Left lung (tissue), 10 donors: ENCODE data around the gene FUZ. TPM values are rescaled to one million over a fixed set of nuclear protein-coding genes. Genes with fewer than 3 reads are reported as not detected.
"Not testable (repeated sequence)": the region's sequence is repeated elsewhere in the genome, so short reads cannot be mapped to it uniquely, and the experiment has no call there.

Source experiments
- ATAC-seq: fragments of 200-7000 bp; cut with Tn5 transposase; one replicate; pipeline ENCODE4 v1.9.1; 2020; ENCODE audit warnings: moderate library complexity
- DNase-seq, 4 donors: peaks; one replicate each; pipeline ENCODE4 v3.0.0-alpha.2; 2013 to 2020
- H3K27ac ChIP-seq, 2 donors: fragments of 200-600 bp; sonication (generic) in 1 of 2; one replicate each; pipeline versions ENCODE4 v1.5.0 to v1.8.0; 2020 to 2021
- H3K27me3 ChIP-seq, 2 donors: fragments of 200-600 bp; sonication (generic) in 1 of 2; one replicate each; pipeline versions ENCODE4 v1.5.0 to v1.8.0; 2020 to 2021
- H3K36me3 ChIP-seq, 2 donors: fragments of 200-600 bp; sonication (generic) in 1 of 2; one replicate each; pipeline versions ENCODE4 v1.5.0 to v1.8.0; 2020 to 2021
- H3K4me1 ChIP-seq, 2 donors: fragments of 200-600 bp; one replicate each; pipeline ENCODE4 v1.8.0; 2021
- H3K4me3 ChIP-seq, 2 donors: fragments of 200-600 bp; sonication (generic) in 1 of 2; one replicate each; pipeline versions ENCODE4 v1.5.0 to v1.8.0; 2020 to 2021; ENCODE audit warnings: mild to moderate bottlenecking in 1 of 2
- H3K9me3 ChIP-seq, 2 donors: fragments of 200-600 bp; sonication (generic) in 1 of 2; one replicate each; pipeline versions ENCODE4 v1.5.0 to v1.8.0; 2020 to 2021
- CTCF ChIP-seq, 2 donors: fragments of 200-600 bp; sonication (generic) in 1 of 2; IDR thresholded peaks; one replicate each; pipeline versions ENCODE4 v1.5.0 to v1.8.0; 2021; ENCODE audit warnings: antibody characterized with exemption in 2 of 2
- intact Hi-C, 2 donors: fragments of 100-400 bp; cut with DNase I; formaldehyde crosslinking; loops; one replicate each; pipeline versions ENCODE4 v1.11.2 to v1.14.2; 2022
- polyA plus RNA-seq, 6 donors: library from polyadenylated mRNA; unstranded; fragments of 120-200 nt; gene quantifications; one replicate each; pipeline ENCODE4 v1.2.1, GENCODE V29; 2013; ENCODE audit not compliant: insufficient read length in 6 of 6
- total RNA-seq, 2 donors: library from RNA; stranded (reverse); fragmentation: NEBNext Ultra II Directional; extraction: Animal tissue kit (Norgen Biotek cat#: 25700); gene quantifications; one replicate each; pipeline ENCODE4 v1.2.1, GENCODE V29; 2021
- donor health status: DM: no; HTN: yes; CAD: no.
- donor health status: DM: no; HTN: no; CAD: no.

The FUZ gene
- total and polyA plus RNA-seq, 8 donors = 15.3 to 31.7 (median 25.8) TPM

- no peak for ATAC-seq
- TF ChIP-seq CTCF (IDR thresholded peaks at IDR 0.05) = no peak
- H3K4me3 ChIP-seq = no peak overlapping the region
- H3K4me1 ChIP-seq = peaks cover 0 to 13% of the 10 kb centered on the region in 2 donors
- H3K27ac ChIP-seq = no peak overlapping the region
- H3K9me3 ChIP-seq = no peaks in the 10 kb centered on the region
- peaks cover 0 to 78% of the 10 kb centered on the region in 2 donors for H3K36me3 ChIP-seq
- DNase-seq = no peak
- no peaks in the 10 kb centered on the region for H3K27me3 ChIP-seq
- intact Hi-C loops = no loop called here
These were observed 13.9 kb upstream of the FUZ start for GRCh38 chr19:49827034-49827433.

GRCh38 chr19:49824662-49825061 is 11.6 kb upstream of the FUZ start:
- intact Hi-C loops = no loop called here
- Histone ChIP-seq H3K4me3 (no peak overlapping the region), H3K9me3 (no peaks in the 10 kb centered on the region), H3K36me3 (peaks cover 0 to 57% of the 10 kb centered on the region in 2 donors), H3K27ac (no peak overlapping the region), H3K27me3 (no peaks in the 10 kb centered on the region), H3K4me1 (peaks cover under 1 to 16% of the 10 kb centered on the region in 2 donors)
- DNase-seq = no peak
- no peak for ATAC-seq
- no peak for TF ChIP-seq CTCF (IDR thresholded peaks at IDR 0.05)

GRCh38 chr19:49823472-49823871 is 10.4 kb upstream of the FUZ start:
- Histone ChIP-seq H3K27me3 (no peaks in the 10 kb centered on the region), H3K36me3 (peaks cover 0 to 45% of the 10 kb centered on the region in 2 donors), H3K27ac (no peak overlapping the region), H3K4me3 (no peak overlapping the region), H3K4me1 (peaks cover 8 to 26% of the 10 kb centered on the region in 2 donors), H3K9me3 (no peaks in the 10 kb centered on the region)
- no peak for ATAC-seq
- TF ChIP-seq CTCF (IDR thresholded peaks at IDR 0.05) = no peak
- no peak for DNase-seq
- intact Hi-C loops = no loop called here

GRCh38 chr19:49820125-49820524 is 7.0 kb upstream of the FUZ start:
- TF ChIP-seq CTCF (IDR thresholded peaks at IDR 0.05) = no peak
- ATAC-seq (no peak), DNase-seq (no peak)
- no peaks in the 10 kb centered on the region for H3K27me3 ChIP-seq
- no peak overlapping the region for H3K4me3 ChIP-seq
- peaks cover 0 to 25% of the 10 kb centered on the region in 2 donors for H3K36me3 ChIP-seq
- H3K9me3 ChIP-seq = no peaks in the 10 kb centered on the region
- no peak overlapping the region for H3K27ac ChIP-seq
- peaks cover 8 to 26% of the 10 kb centered on the region in 2 donors for H3K4me1 ChIP-seq
- intact Hi-C loops = no loop called here

- Histone ChIP-seq H3K36me3 (peaks cover 0 to 23% of the 10 kb centered on the region in 2 donors), H3K4me3 (peak overlapping the region; percentile 79 to 93), H3K4me1 (peaks cover 8 to 26% of the 10 kb centered on the region in 2 donors)
- DNase-seq, H3K9me3 ChIP-seq, intact Hi-C loops, H3K27ac ChIP-seq, ATAC-seq, H3K27me3 ChIP-seq: not testable (repeated sequence)
These were observed 6.5 kb upstream of the FUZ start for GRCh38 chr19:49819452-49820115.
